Measurements from ENCODE around the gene SPNS3.

GRCh38 chr17:4514206-4514605 is 80.5 kb downstream of the SPNS3 start:
- TF ChIP-seq CTCF (IDR thresholded peaks at IDR 0.05) (no peak), POLR2A (IDR thresholded peaks at IDR 0.05) (no peak)
